Sigmoid colon (tissue), 7 donors: Measurements from ENCODE around the gene KRT24. TPM values are rescaled to one million over a fixed set of nuclear protein-coding genes. Genes with fewer than 3 reads are reported as not detected.

Experiments
- DNase-seq: peaks from one replicate; pipeline ENCODE4 v3.0.0-alpha.2; 2019
- H3K27ac ChIP-seq, 4 donors: fragments of 200-600 bp; sonication (generic); one replicate each; pipeline ENCODE4 v1.5.1; 2016 to 2019; ENCODE audit warnings: mild to moderate bottlenecking in 1 of 4
- H3K27me3 ChIP-seq, 3 donors: fragments of 200-600 bp; sonication (generic); one replicate each; pipeline ENCODE4 v1.5.1; 2019; ENCODE audit warnings: mild to moderate bottlenecking in 1 of 3
- H3K36me3 ChIP-seq, 4 donors: fragments of 200-600 bp; sonication (generic); one replicate each; pipeline ENCODE4 v1.5.1; 2016 to 2019
- H3K4me1 ChIP-seq, 4 donors: fragments of 200-600 bp; sonication (generic); one replicate each; pipeline ENCODE4 v1.5.1; 2017 to 2019
- H3K4me3 ChIP-seq, 4 donors: fragments of 200-600 bp; sonication (generic); one replicate each; pipeline ENCODE4 v1.5.1; 2017 to 2019; ENCODE audit warnings: mild to moderate bottlenecking in 2 of 4, moderate library complexity in 1 of 4
- H3K9me3 ChIP-seq, 4 donors: fragments of 200-600 bp in 3 of 4; sonication (generic) in 3 of 4; one replicate each; pipeline versions ENCODE4 v1.5.1 to v1.6.1; 2013 to 2019
- EP300 ChIP-seq, 4 donors: sonication (generic); formaldehyde crosslinking; IDR thresholded peaks; one replicate each; pipeline ENCODE4 v1.6.1; 2017; ENCODE audit warnings: antibody characterized with exemption in 4 of 4
- POLR2A ChIP-seq, 2 donors: fragments of 450-650 bp; IDR thresholded peaks; one replicate each; pipeline ENCODE4 v1.6.1; 2016; ENCODE audit warnings: antibody characterized with exemption in 2 of 2, mild to moderate bottlenecking in 2 of 2, moderate library complexity in 2 of 2
- POLR2AphosphoS5 ChIP-seq, 4 donors: sonication (generic); formaldehyde crosslinking; IDR thresholded peaks; one replicate each; pipeline ENCODE4 v1.6.1; 2017; ENCODE audit warnings: antibody characterized with exemption in 4 of 4
- WGBS, 2 donors: extraction: QIAGEN DNeasy Blood & Tissue Kit; methylation state at CpG; one replicate each; pipeline ENCODE4 v1.1.7; 2013; 5-methylcytosine and 5-hydroxymethylcytosine counted together
- intact Hi-C: fragments of 100-400 bp; cut with DNase I; formaldehyde crosslinking; loops from one replicate; pipeline ENCODE4 v1.15.1; 2023
- polyA plus RNA-seq, 3 donors: library from polyadenylated mRNA; stranded (reverse); fragments of 200-250 nt; gene quantifications; one replicate each; pipeline ENCODE4 v1.2.3, GENCODE V29; 2013
- total RNA-seq, 4 donors: library from RNA; depleted of rRNA; stranded (reverse); fragments of >200 nt; gene quantifications; one replicate each; pipeline ENCODE4 v1.1.0, GENCODE V29; 2016
- TF ChIP-seq, protein P1 (sequence below), 4 experiments: fragments of 450-650 bp in 3 of 4; fragments of 200-600 bp in 1 of 4; IDR thresholded peaks; one replicate each; pipeline ENCODE4 v1.5.1; 2016 to 2019; ENCODE audit warnings: antibody characterized with exemption in 4 of 4, mild to moderate bottlenecking in 3 of 4, moderate library complexity in 2 of 4
- donor health status: healthy with polysubstance abuse.
- donor health status: Bipolar disorder and iron deficiency.
- donor health status: healthy.

Gene KRT24
- total and polyA plus RNA-seq, 7 donors = 0.36 to 5.4 (median 1.7) TPM; not detected in 3

DNA sequence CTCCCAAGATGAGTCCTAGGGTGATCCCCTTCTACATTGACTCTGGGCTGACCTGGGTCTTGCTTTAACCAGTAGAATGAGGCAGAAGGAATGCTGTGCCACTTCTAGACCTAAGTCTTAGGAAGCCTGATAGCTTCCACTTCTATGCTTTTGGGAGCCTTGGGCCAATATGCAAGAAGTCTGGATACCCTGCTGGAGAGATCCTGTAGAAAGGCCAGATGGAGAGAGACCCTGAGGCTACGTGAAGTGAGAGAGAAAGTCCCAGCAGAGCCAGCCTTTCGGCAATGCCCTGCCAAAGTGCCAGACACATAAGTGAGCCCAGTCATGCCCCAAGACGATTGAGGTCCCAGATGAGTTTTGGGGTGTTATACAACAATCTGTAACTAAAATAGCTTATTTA, 40.3 kb downstream of the KRT24 start:
- Histone ChIP-seq H3K4me1 (no peaks in the 10 kb centered on the region), H3K27ac (no peak overlapping the region), H3K9me3 (no peaks in the 10 kb centered on the region), H3K27me3 (peaks cover 0 to 28% (median 0%) of the 10 kb centered on the region in 3 donors), H3K4me3 (no peak overlapping the region), H3K36me3 (no peaks in the 10 kb centered on the region)
- TF ChIP-seq POLR2A (IDR thresholded peaks at IDR 0.05) (no peak), POLR2AphosphoS5 (IDR thresholded peaks at IDR 0.05) (no peak), EP300 (IDR thresholded peaks at IDR 0.05) (no peak)
- TF ChIP-seq, protein P1, sequence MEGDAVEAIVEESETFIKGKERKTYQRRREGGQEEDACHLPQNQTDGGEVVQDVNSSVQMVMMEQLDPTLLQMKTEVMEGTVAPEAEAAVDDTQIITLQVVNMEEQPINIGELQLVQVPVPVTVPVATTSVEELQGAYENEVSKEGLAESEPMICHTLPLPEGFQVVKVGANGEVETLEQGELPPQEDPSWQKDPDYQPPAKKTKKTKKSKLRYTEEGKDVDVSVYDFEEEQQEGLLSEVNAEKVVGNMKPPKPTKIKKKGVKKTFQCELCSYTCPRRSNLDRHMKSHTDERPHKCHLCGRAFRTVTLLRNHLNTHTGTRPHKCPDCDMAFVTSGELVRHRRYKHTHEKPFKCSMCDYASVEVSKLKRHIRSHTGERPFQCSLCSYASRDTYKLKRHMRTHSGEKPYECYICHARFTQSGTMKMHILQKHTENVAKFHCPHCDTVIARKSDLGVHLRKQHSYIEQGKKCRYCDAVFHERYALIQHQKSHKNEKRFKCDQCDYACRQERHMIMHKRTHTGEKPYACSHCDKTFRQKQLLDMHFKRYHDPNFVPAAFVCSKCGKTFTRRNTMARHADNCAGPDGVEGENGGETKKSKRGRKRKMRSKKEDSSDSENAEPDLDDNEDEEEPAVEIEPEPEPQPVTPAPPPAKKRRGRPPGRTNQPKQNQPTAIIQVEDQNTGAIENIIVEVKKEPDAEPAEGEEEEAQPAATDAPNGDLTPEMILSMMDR (IDR thresholded peaks at IDR 0.05) = no peak
- no peak for DNase-seq
- intact Hi-C loops = no loop called here
- WGBS, 2 donors = 87 to 88% methylated on average over 3 of the region's 3 CpGs

DNA sequence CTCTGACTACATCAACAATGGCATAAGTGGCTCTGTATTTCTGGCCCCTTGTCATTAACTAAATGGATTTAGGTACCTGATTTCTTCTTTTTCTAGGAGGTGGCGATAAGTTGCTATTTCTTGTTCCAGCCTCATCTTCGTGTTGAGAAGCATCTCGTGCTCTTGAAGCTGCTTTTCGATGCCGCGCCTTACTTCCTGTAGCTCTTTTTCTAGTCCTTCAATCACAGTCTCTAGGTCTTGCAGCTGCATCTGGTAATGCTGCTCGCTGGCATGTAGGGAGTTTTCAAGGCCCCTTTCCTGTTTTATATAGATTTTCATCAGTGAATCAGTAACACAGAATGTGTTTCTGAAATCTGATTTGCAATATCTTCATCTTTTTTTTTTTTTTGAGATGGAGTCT, 43.6 kb downstream of the KRT24 start:
- Histone ChIP-seq H3K4me1 (no peaks in the 10 kb centered on the region), H3K4me3 (no peak overlapping the region), H3K27me3 (peaks cover 0 to 5% (median 0%) of the 10 kb centered on the region in 3 donors), H3K27ac (no peak overlapping the region), H3K9me3 (no peaks in the 10 kb centered on the region), H3K36me3 (no peaks in the 10 kb centered on the region)
- 75 to 77% methylated on average over 7 of the region's 7 CpGs for whole genome bisulfite sequencing, 2 donors
- intact Hi-C loops = no loop called here
- TF ChIP-seq EP300 (IDR thresholded peaks at IDR 0.05) = no peak
- no peak for DNase-seq

DNA sequence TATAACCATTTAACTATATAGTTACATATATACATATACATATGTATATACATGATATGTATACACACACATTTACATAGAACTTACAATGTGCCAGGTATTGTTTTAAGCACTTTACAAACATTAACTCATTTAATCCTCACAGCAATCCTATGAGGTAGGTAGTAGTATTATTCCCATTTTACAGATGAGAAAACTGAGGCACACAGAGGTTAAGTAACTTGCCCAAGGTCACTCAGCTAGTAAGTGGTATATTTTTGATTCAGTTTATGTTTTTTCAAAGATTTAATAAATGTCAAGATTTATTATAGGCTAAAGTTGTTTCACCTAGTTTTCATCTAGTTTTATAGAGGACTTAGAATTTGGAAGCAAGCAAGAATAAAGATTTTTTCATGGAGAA, 45.2 kb downstream of the KRT24 start:
- Histone ChIP-seq H3K36me3 (no peaks in the 10 kb centered on the region), H3K4me3 (no peak overlapping the region), H3K27me3 (no peaks in the 10 kb centered on the region), H3K4me1 (no peaks in the 10 kb centered on the region), H3K27ac (no peak overlapping the region), H3K9me3 (no peaks in the 10 kb centered on the region)
- intact Hi-C loops = no loop called here
- TF ChIP-seq, protein P1 (IDR thresholded peaks at IDR 0.05) = no peak
- TF ChIP-seq EP300 (IDR thresholded peaks at IDR 0.05) = no peak
- no peak for TF ChIP-seq POLR2AphosphoS5 (IDR thresholded peaks at IDR 0.05)
- no peak for TF ChIP-seq POLR2A (IDR thresholded peaks at IDR 0.05)
- DNase-seq = no peak

DNA sequence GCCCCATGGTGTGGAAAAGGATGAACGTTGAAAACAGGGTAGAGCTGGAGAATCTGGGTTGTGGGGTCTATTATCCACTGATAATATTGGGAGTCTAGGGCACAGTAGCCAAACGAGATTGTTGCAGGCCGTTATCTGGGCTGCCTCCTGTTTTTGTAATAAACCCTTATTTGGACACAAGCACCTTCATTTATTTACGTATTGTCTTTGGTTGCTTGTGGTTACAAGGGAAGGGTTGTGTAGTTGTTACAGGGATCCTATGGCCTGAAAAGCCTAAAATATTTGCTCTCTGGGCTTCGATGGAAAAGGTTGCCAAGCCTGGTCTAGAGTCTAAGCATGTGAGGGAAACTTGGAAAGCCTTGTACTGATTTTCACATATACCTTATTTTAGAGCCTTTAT, 51.6 kb downstream of the KRT24 start:
- 63 to 77% methylated on average over 5 of the region's 5 CpGs for WGBS, 2 donors
- Histone ChIP-seq H3K36me3 (no peaks in the 10 kb centered on the region), H3K4me1 (peaks cover 0 to 9% (median 9%) of the 10 kb centered on the region in 4 donors), H3K4me3 (no peak overlapping the region), H3K9me3 (no peaks in the 10 kb centered on the region), H3K27ac (no peak overlapping the region), H3K27me3 (no peaks in the 10 kb centered on the region)
- intact Hi-C loops = no loop called here
- DNase-seq = no peak
- TF ChIP-seq EP300 (IDR thresholded peaks at IDR 0.05) = no peak
- TF ChIP-seq, protein P1 (IDR thresholded peaks at IDR 0.05) = no peak
- no peak for TF ChIP-seq POLR2A (IDR thresholded peaks at IDR 0.05)
- TF ChIP-seq POLR2AphosphoS5 (IDR thresholded peaks at IDR 0.05) = no peak

DNA sequence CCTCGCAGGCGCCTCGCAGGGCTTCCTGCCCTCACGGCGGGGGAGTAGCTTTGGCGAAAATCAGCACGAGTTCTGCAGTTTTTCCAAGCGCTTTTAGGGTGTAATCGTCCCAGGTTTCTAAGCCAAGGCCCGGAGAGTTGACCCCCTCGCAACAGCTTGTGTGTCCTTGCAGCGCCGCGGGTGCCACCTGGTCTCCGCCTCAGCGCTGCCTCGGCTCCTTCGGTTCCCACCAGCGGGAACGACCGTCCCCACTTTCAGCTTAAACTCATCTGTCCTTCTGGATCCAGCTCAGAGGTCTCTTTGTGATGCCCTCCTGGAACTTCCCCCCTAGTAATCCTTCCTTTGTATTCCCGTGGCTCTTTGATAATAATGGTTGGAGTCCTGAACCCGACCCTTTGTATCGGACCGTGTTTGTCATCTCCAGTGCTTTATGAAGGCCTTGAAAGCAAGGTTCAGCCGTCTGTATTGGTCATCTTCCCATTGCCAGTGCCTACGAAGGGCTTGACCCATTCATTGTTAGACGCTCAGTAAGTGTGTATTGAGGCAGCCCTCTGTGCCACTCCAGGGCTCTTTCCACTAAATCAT, 55.1 kb downstream of the KRT24 start:
- Histone ChIP-seq H3K27ac (peak overlapping the region; percentile 94 to 99 (median 98)), H3K36me3 (peaks cover 0 to 22% (median 0%) of the 10 kb centered on the region in 4 donors), H3K9me3 (no peaks in the 10 kb centered on the region), H3K27me3 (no peaks in the 10 kb centered on the region), H3K4me1 (peaks cover 0 to 42% (median 30%) of the 10 kb centered on the region in 4 donors), H3K4me3 (peak overlapping the region; percentile 62 to 87 (median 72))
- TF ChIP-seq POLR2A (IDR thresholded peaks at IDR 0.05) = no peak
- TF ChIP-seq, protein P1 (IDR thresholded peaks at IDR 0.05) = no peak
- TF ChIP-seq POLR2AphosphoS5 (IDR thresholded peaks at IDR 0.05) = no peak
- no peak for TF ChIP-seq EP300 (IDR thresholded peaks at IDR 0.05)
- DNase-seq = no peak
- intact Hi-C loops = loop anchor here (5.0 to 10.0 kb wide), 2 partner anchors 169 to 1016 kb away; no protein-coding TSS in a partner anchor
- WGBS, 2 donors = 1 to 4% methylated on average over 28 of the region's 28 CpGs

Other genes with a start within 250 kb of the KRT24 start
- not detected for gene TNS4, start 202.1 kb downstream of the KRT24 start, total RNA-seq
- gene TNS4, start 202.1 kb downstream of the KRT24 start, polyA plus RNA-seq = 1 to 10 TPM; 1.2 to 6.9 (median 1.8) TPM
- gene CCR7, start 138.3 kb downstream of the KRT24 start, total RNA-seq = not detected
- gene CCR7, start 138.3 kb downstream of the KRT24 start, polyA plus RNA-seq = 10 to 100 TPM in 1 of 3 donors, not detected in 2; 73.5 TPM
- gene SMARCE1, start 55.9 kb downstream of the KRT24 start, total RNA-seq = 100 to 1,000 TPM in 2 of 4 donors, 10 to 100 TPM in 2; 87.3 to 120 (median 94.4) TPM
- gene SMARCE1, start 55.9 kb downstream of the KRT24 start, polyA plus RNA-seq = 10 to 100 TPM; 68.2 to 70.3 (median 70.0) TPM
- gene KRT222, start 38.6 kb downstream of the KRT24 start, total RNA-seq = 1 to 10 TPM in 3 of 4 donors, under 1 TPM in 1; 0.68 to 5.0 (median 4.2) TPM
- 1 to 10 TPM in 1 of 3 donors, under 1 TPM in 1, not detected in 1; 0.35 to 3.6 TPM for gene KRT222, start 38.6 kb downstream of the KRT24 start, polyA plus RNA-seq
- under 1 TPM in 1 of 4 donors, not detected in 3; 0.36 TPM for gene KRT25, start 51.6 kb upstream of the KRT24 start, total RNA-seq
- not detected for gene KRT25, start 51.6 kb upstream of the KRT24 start, polyA plus RNA-seq
- gene KRT26, start 68.4 kb upstream of the KRT24 start, total RNA-seq = not detected
- not detected for gene KRT26, start 68.4 kb upstream of the KRT24 start, polyA plus RNA-seq
- under 1 TPM in 1 of 4 donors, not detected in 3; 0.55 TPM for gene KRT27, start 78.8 kb upstream of the KRT24 start, total RNA-seq
- under 1 TPM in 1 of 3 donors, not detected in 2; 0.07 TPM for gene KRT27, start 78.8 kb upstream of the KRT24 start, polyA plus RNA-seq
- gene KRT28, start 96.2 kb upstream of the KRT24 start, total RNA-seq = not detected
- gene KRT28, start 96.2 kb upstream of the KRT24 start, polyA plus RNA-seq = not detected
- 10 to 100 TPM in 1 of 4 donors, 1 to 10 TPM in 2, under 1 TPM in 1; 0.83 to 26.0 (median 6.7) TPM for gene KRT10, start 118.9 kb upstream of the KRT24 start, total RNA-seq
- 10 to 100 TPM; 14.6 to 42.0 (median 32.4) TPM for gene KRT10, start 118.9 kb upstream of the KRT24 start, polyA plus RNA-seq
- gene KRT12, start 163.5 kb upstream of the KRT24 start, total RNA-seq = not detected
- 1 to 10 TPM; 1.2 to 1.8 (median 1.3) TPM for gene KRT12, start 163.5 kb upstream of the KRT24 start, polyA plus RNA-seq
- gene KRT20, start 181.5 kb upstream of the KRT24 start, total RNA-seq = 1 to 10 TPM in 2 of 4 donors, not detected in 2; 1.4 to 2.1 TPM
- gene KRT20, start 181.5 kb upstream of the KRT24 start, polyA plus RNA-seq = 1,000 to 10,000 TPM; 1,034 to 2,181 (median 1,227) TPM
- under 1 TPM in 1 of 4 donors, not detected in 3; 0.27 TPM for gene KRT23, start 233.9 kb upstream of the KRT24 start, total RNA-seq
- 1 to 10 TPM in 1 of 3 donors, under 1 TPM in 2; 0.35 to 3.7 (median 0.60) TPM for gene KRT23, start 233.9 kb upstream of the KRT24 start, polyA plus RNA-seq